Measurements from ENCODE around the gene CBLB.

Gene CBLB

GRCh38 chr3:105812194-105812586, 56.6 kb downstream of the CBLB start:
- no peak overlapping the region for H3K4me3 ChIP-seq (ENCODE audit: low read depth, low read length)
- no peak for TF ChIP-seq CTCF (conservative IDR thresholded peaks at IDR 0.05; ENCODE audit: low read depth, low read length)
- DNase-seq (ENCODE audit: low read depth) = peak; percentile 69

GRCh38 chr3:105811518-105812193, 57.2 kb downstream of the CBLB start:
- no peak for TF ChIP-seq CTCF (conservative IDR thresholded peaks at IDR 0.05; ENCODE audit: low read depth, low read length)
- no peak for DNase-seq (ENCODE audit: low read depth)
- no peak overlapping the region for H3K4me3 ChIP-seq (ENCODE audit: low read depth, low read length)

GRCh38 chr3:105809208-105809888, 59.5 kb downstream of the CBLB start:
- H3K4me3 ChIP-seq (ENCODE audit: low read depth, low read length) = no peak overlapping the region
- TF ChIP-seq CTCF (conservative IDR thresholded peaks at IDR 0.05; ENCODE audit: low read depth, low read length) = no peak
- peak; percentile 37 for DNase-seq (ENCODE audit: low read depth)

- no peak for DNase-seq (ENCODE audit: low read depth)
- no peak overlapping the region for H3K4me3 ChIP-seq (ENCODE audit: low read depth, low read length)
- TF ChIP-seq CTCF (conservative IDR thresholded peaks at IDR 0.05; ENCODE audit: low read depth, low read length) = no peak
Observed at GRCh38 chr3:105807701-105808100, 61.1 kb downstream of the CBLB start.

- no peak overlapping the region for H3K4me3 ChIP-seq (ENCODE audit: low read depth, low read length)
- DNase-seq (ENCODE audit: low read depth) = no peak
- TF ChIP-seq CTCF (conservative IDR thresholded peaks at IDR 0.05; ENCODE audit: low read depth, low read length) = no peak
Observed at GRCh38 chr3:105807146-105807545, 61.7 kb downstream of the CBLB start.

- TF ChIP-seq CTCF (conservative IDR thresholded peaks at IDR 0.05; ENCODE audit: low read depth, low read length) = no peak
- peak; percentile 61 for DNase-seq (ENCODE audit: low read depth)
- no peak overlapping the region for H3K4me3 ChIP-seq (ENCODE audit: low read depth, low read length)
Observed at GRCh38 chr3:105806359-105806758, 62.5 kb downstream of the CBLB start.

GRCh38 chr3:105805404-105805803, 63.4 kb downstream of the CBLB start:
- no peak for TF ChIP-seq CTCF (conservative IDR thresholded peaks at IDR 0.05; ENCODE audit: low read depth, low read length)
- H3K4me3 ChIP-seq (ENCODE audit: low read depth, low read length) = no peak overlapping the region
- no peak for DNase-seq (ENCODE audit: low read depth)

Measured in choroid plexus epithelial cell (primary cell).